ENCODE results near the gene CALY. TPM values are rescaled to one million over a fixed set of nuclear protein-coding genes. Genes with fewer than 3 reads are reported as not detected.
"Not testable (repeated sequence)": the region's sequence is repeated elsewhere in the genome, so short reads cannot be mapped to it uniquely, and the experiment has no call there.

Gene CALY
- total RNA-seq, 2 experiments from 2014 or later: not detected

DNA sequence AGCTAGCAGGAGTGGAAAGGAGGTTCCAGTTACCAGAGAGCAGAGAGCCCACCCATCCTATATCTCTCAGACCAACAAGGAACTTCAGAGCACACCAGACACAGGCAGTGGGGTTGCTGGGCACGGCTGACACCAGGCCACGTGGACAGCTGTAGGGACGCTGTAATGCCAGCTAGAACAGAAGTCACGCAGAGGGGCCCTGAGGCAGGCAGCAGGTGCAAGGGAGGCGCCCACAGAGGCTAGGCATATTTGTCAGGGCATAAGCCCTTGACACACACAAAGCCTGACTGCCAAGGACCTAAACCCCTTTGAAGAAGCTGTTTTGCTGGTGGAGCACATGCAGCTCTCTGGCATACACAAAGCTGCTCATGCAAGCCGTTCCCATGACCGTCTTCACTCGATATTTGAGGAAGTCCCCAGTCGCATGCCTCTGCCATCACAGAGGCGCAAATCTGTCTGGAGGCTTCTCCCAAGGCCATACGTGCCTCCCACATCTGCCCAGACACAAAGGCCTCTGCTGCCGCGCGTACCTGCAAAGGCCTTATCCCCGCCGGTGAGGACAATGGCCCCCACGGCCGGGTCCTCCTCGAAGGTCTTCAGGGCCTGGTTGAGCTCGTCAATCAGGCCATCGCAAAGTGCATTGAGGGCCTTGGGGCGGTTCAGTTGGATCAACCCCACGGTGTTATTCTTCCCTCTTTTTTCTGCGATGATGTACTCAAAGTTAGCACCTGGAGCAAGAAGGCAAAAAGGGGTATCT, 33.5 kb upstream of the CALY start:
- ChIA-PET CTCF (interaction anchor here (0.6 to 1.2 kb wide), 3 partner anchors 12 to 41 kb away, joined by 4 to 6 read pairs (median 5); partner anchors contain the start of gene FUOM), POLR2A (no interaction called here)

DNA sequence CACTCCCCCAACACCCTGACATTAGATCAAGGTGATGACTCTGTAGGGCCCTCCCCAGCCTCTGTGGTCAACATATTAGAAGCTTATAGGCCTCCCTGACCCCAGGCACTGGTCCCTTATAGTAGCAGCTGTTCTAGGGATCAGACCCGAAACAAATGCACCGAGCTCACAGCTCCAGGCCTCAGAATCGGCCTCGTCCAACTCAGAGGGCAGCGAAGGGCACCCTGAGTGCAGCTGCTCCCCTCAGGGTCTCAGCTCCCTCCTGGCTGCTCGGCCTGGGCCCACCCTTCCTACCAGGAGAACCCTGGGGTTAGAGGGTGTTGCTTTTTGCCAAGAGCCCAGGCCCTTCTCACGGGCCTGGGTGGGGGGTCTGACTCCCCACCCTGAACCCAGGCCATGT, 31.5 kb upstream of the CALY start:
- CTCF ChIA-PET: no interaction called here
- POLR2A ChIA-PET: no interaction called here

DNA sequence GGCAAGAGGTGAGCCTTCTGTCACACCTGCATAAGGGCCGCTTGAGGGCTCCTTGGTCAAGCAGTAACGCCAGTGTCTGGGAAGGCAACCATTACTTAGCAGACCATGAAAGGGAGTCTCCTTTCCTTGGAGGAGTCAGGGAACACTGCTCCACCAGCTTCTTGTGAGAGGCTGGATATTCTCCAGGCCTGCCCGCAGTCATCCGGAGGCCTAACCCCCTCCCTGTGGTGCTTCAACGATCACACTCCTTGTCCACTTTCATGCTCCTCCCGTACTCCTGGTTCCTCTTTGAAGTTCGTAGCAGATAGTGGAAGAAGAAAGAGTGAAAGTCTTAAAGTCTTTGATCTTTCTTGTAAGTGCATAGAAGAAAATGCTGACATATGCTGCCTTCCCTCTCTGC, 30.8 kb upstream of the CALY start:
- POLR2A ChIA-PET, CTCF ChIA-PET: not testable (repeated sequence)

- CTCF ChIA-PET: no interaction called here
Observed at GRCh38 chr10:133366751-133367150, 30.1 kb upstream of the CALY start.

GRCh38 chr10:133366130-133366478, 29.4 kb upstream of the CALY start:
- CTCF ChIA-PET: no interaction called here
- POLR2A ChIA-PET: no interaction called here

More at GRCh38 chr10:133366751-133367150, 30.1 kb upstream of the CALY start:
- POLR2A ChIA-PET: no interaction called here

GRCh38 chr10:133365461-133366129, 28.9 kb upstream of the CALY start:
- POLR2A ChIA-PET: no interaction called here
- CTCF ChIA-PET: no interaction called here

- ChIA-PET CTCF (no interaction called here), POLR2A (no interaction called here)
Observed at GRCh38 chr10:133364645-133365431, 28.1 kb upstream of the CALY start.

GRCh38 chr10:133362846-133363245, 26.1 kb upstream of the CALY start:
- POLR2A ChIA-PET: no interaction called here
- CTCF ChIA-PET: interaction anchor here (1.1 kb wide), 1 partner anchor 33 kb away, joined by 4 read pairs; no protein-coding TSS in a partner anchor

- CTCF ChIA-PET: interaction anchor here (2.3 kb wide), 1 partner anchor 32 kb away, joined by 10 read pairs; no protein-coding TSS in a partner anchor
- POLR2A ChIA-PET: interaction anchor here (0.6 kb wide), 2 partner anchors 37 to 59 kb away, joined by 4 to 6 read pairs; no protein-coding TSS in a partner anchor
Observed at GRCh38 chr10:133361773-133362441, 25.2 kb upstream of the CALY start.

- ChIA-PET POLR2A (interaction anchor here (0.6 kb wide), 2 partner anchors 40 to 60 kb away, joined by 4 to 5 read pairs; no protein-coding TSS in a partner anchor), CTCF (interaction anchor here (2.3 kb wide), 1 partner anchor 32 kb away, joined by 10 read pairs; no protein-coding TSS in a partner anchor)
Observed at GRCh38 chr10:133361227-133361626, 24.5 kb upstream of the CALY start.

- ChIA-PET POLR2A (no interaction called here), CTCF (interaction anchor here (2.3 kb wide), 1 partner anchor 31 kb away, joined by 10 read pairs; no protein-coding TSS in a partner anchor)
Observed at GRCh38 chr10:133359972-133360610, 23.4 kb upstream of the CALY start.

DNA sequence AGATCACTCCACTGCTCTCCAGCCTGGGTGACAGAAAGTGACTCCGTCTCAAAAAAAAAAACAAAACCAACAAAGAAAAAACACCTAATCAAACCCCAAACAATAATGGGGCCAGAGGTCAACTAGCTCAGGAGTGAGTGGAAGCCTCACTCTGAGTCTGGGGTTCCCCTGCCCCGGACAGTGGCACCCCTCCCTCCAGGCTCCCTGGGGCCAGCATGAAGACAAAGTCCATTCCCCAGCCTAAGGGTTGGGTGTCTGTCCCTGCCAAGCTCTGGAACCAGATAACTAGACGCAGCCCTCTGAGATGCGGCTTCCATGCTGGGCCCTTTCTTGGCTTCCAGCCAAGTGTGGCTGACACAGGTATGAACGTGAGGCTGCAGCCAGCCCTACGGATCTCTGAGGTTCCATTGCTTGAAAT, 22.9 kb upstream of the CALY start:
- ChIA-PET POLR2A (no interaction called here), CTCF (interaction anchor here (1.1 kb wide), 1 partner anchor 41 kb away, joined by 3 read pairs; no protein-coding TSS in a partner anchor)

- CTCF ChIA-PET: interaction anchor here (1.1 to 1.5 kb wide), 2 partner anchors 11 to 41 kb away, joined by 3 to 4 read pairs; no protein-coding TSS in a partner anchor
- POLR2A ChIA-PET: no interaction called here
Observed at GRCh38 chr10:133358925-133359310, 22.2 kb upstream of the CALY start.

DNA sequence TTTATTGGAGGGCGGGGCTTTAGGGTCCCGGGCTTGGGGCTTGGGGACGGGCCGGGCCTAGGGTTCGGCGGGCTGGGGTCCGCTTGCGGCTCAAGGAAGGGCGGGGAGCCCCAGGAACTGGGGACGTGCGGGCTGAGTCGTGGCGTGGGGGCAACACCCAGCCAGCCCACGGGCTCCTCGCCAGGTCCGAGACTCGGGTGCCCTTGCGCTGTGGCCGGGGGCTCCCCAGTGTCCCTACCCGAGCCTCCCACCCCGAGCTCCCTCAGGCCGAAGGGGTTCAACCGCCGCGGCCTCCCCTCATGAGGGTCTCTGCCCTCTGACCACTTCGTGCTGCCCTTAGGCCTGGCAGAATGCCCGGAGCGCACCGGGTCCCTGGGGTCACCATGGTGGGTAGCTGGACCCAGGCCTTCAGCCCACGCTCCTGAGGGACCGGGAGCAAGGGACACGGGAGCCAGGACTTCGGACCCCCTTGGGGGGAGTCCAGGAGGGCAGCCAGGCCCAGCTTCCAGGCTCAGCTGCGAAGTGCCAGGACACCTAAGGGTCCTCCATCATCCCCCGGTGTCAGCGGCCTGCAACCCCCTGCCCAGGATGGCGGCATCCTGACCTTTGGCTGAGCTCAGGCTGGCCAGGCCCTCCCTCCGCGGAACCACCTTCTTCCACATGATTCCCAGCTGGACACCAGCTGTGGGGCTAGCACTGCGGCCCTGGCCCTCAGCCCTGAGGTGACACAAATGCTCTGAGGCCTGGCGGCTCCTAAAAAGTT, 21.6 kb upstream of the CALY start:
- POLR2A ChIA-PET: interaction anchor here (1.2 kb wide), 1 partner anchor 99 kb away, joined by 3 read pairs; no protein-coding TSS in a partner anchor
- CTCF ChIA-PET: interaction anchor here (0.5 to 1.5 kb wide), 5 partner anchors 12 to 40 kb away, joined by 3 to 5 read pairs (median 4); no protein-coding TSS in a partner anchor

DNA sequence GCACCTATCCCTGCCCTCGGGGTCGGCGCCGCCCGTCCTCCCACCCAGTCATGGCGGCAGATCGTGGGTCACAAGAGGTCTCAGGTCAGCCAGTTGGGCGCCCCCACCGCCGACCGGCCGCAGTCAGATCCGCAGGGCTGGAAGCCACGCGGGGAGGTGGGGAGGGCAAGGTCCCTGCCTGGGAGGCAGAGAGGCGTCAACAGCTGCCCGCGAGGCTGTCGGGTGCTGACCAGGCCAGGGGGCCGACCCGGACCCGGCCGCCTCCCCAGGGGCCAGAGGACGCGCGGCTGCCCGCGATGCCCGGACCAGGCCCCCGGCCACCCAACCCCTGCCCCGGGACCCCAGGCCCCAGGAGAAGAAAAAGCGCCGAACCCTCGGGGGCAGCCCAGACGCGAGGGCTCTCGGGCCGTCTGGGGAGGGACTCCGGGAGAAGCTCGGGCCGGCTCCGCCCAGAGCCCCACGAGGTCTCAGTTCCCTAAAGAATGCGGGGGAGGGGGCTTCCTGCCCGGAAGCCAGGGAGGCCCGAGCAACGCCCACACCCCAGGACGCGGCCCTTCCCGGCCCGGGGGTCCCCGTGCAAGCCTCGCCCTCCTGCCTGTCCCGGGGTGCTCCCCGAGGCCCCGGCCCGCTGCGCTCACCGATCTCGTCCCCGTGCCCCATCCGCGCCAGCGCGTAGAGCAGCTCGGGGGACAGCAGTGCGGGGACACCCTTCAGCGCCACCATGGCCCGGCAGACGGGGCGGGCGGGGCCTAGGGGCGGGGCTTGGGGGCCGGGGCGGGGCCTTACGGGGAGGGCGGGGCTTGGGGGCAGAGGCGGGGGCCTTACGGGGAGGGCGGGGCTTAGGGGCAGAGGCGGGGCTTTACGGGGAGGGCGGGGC, 20.8 kb upstream of the CALY start, which contains the start of gene FUOM:
Gene FUOM, minus strand, starts transcription at position 735 of the 877 bp plus-strand sequence. Its CDS starts 12 bp downstream, at position 723.
- POLR2A ChIA-PET: interaction anchor here (1.2 kb wide), 1 partner anchor 98 kb away, joined by 3 read pairs; no protein-coding TSS in a partner anchor
- CTCF ChIA-PET: interaction anchor here (0.5 to 1.5 kb wide), 4 partner anchors 13 to 32 kb away, joined by 3 to 5 read pairs (median 4); no protein-coding TSS in a partner anchor

GRCh38 chr10:133356549-133357284, 20.0 kb upstream of the CALY start:
- POLR2A ChIA-PET: interaction anchor here (0.6 kb wide), 1 partner anchor 27 kb away, joined by 3 read pairs; no protein-coding TSS in a partner anchor
- CTCF ChIA-PET: interaction anchor here (1.5 to 2.0 kb wide), 4 partner anchors 21 to 33 kb away, joined by 3 to 5 read pairs (median 4); partner anchors contain the start of gene CALY
